GM12874 (cell line): Measurements from ENCODE around the gene S100A1.

ENCODE experiments used
- CTCF ChIP-seq: IDR thresholded peaks from 2 replicates; pipeline ENCODE4 v1.5.1; 2011; ENCODE audit warnings: low read depth, mild to moderate bottlenecking, control low read depth, low read length, moderate library complexity; ENCODE audit not compliant: insufficient read depth

Gene S100A1

GRCh38 chr1:153669606-153670005 is 41.4 kb downstream of the S100A1 start:
- no peak for TF ChIP-seq CTCF

GRCh38 chr1:153670257-153670858 is 42.1 kb downstream of the S100A1 start:
- TF ChIP-seq CTCF: no peak

- TF ChIP-seq CTCF: 0 out of 2 replicates have a peak, but pooled peaks have one; percentile 1
Measured at GRCh38 chr1:153670859-153671627, 42.8 kb downstream of the S100A1 start, which contains the start of gene ILF2. TSS of gene ILF2 (minus strand) at chr1:153670993. CDS start at chr1:153670922, 71 bp downstream.

- TF ChIP-seq CTCF: no peak
Measured at GRCh38 chr1:153673511-153673910, 45.3 kb downstream of the S100A1 start.

GRCh38 chr1:153677718-153678518 is 49.7 kb downstream of the S100A1 start:
- peak; percentile 97 for TF ChIP-seq CTCF

GRCh38 chr1:153678519-153679336 is 50.5 kb downstream of the S100A1 start, which contains the start of gene NPR1:
TSS of gene NPR1 (plus strand) at chr1:153678688. CDS start at chr1:153679109, 421 bp downstream.
- TF ChIP-seq CTCF: no peak
